HEK293 (cell line): Measurements from ENCODE around the gene AFF1.

ENCODE experiments used
- GLI2 ChIP-seq: fragments of 450-650 bp; formaldehyde crosslinking; IDR thresholded peaks from 2 replicates; pipeline ENCODE4; 2017; ENCODE audit warnings: missing biosample characterization, missing genetic modification characterization, low read depth, borderline replicate concordance
- GLIS1 ChIP-seq: fragments of 450-650 bp; formaldehyde crosslinking; IDR thresholded peaks from 2 replicates; pipeline ENCODE4 v1.5.1; 2016; ENCODE audit warnings: missing biosample characterization, missing genetic modification characterization
- GLIS2 ChIP-seq: fragments of 450-650 bp; formaldehyde crosslinking; IDR thresholded peaks from 2 replicates; pipeline ENCODE4 v1.5.1; 2016; ENCODE audit warnings: missing biosample characterization, missing genetic modification characterization
- KLF10 ChIP-seq: fragments of 450-650 bp; IDR thresholded peaks from 2 replicates; pipeline ENCODE4 v1.5.1; 2018; ENCODE audit warnings: missing biosample characterization, mild to moderate bottlenecking, missing genetic modification characterization
- OVOL3 ChIP-seq: fragments of 450-650 bp; formaldehyde crosslinking; IDR thresholded peaks from 2 replicates; pipeline ENCODE4 v1.5.1; 2016; ENCODE audit warnings: missing biosample characterization, missing genetic modification characterization
- PATZ1 ChIP-seq: fragments of 450-650 bp; formaldehyde crosslinking; IDR thresholded peaks from 2 replicates; pipeline ENCODE4 v1.5.1; 2016; ENCODE audit warnings: missing biosample characterization, missing genetic modification characterization
- PRDM10 ChIP-seq: fragments of 450-650 bp; formaldehyde crosslinking; IDR thresholded peaks from 2 replicates; pipeline ENCODE4 v1.5.1; 2016; ENCODE audit warnings: missing biosample characterization, missing genetic modification characterization
- RBAK ChIP-seq: fragments of 450-650 bp; formaldehyde crosslinking; IDR thresholded peaks from 2 replicates; pipeline ENCODE4 v1.5.1; 2016; ENCODE audit warnings: missing biosample characterization, missing genetic modification characterization
- SP7 ChIP-seq: fragments of 450-650 bp; formaldehyde crosslinking; IDR thresholded peaks from 2 replicates; pipeline ENCODE4 v1.5.1; 2016; ENCODE audit warnings: missing biosample characterization, missing genetic modification characterization
- TSHZ1 ChIP-seq: fragments of 450-650 bp; formaldehyde crosslinking; IDR thresholded peaks from 2 replicates; pipeline ENCODE4 v1.5.1; 2016; ENCODE audit warnings: missing biosample characterization, missing genetic modification characterization, borderline replicate concordance
- ZBTB17 ChIP-seq: fragments of 450-650 bp; formaldehyde crosslinking; IDR thresholded peaks from 2 replicates; pipeline ENCODE4 v1.5.1; 2016; ENCODE audit warnings: missing biosample characterization, missing genetic modification characterization
- ZBTB21 ChIP-seq: fragments of 450-650 bp; formaldehyde crosslinking; IDR thresholded peaks from 2 replicates; pipeline ENCODE4 v1.5.1; 2017; ENCODE audit warnings: missing biosample characterization, missing genetic modification characterization
- ZBTB8A ChIP-seq: fragments of 450-650 bp; formaldehyde crosslinking; IDR thresholded peaks from 2 replicates; pipeline ENCODE4 v1.5.1; 2016; ENCODE audit warnings: missing biosample characterization, missing genetic modification characterization
- ZFHX2 ChIP-seq: fragments of 450-650 bp; formaldehyde crosslinking; conservative IDR thresholded peaks from 2 replicates; pipeline ENCODE4 v1.5.1; 2016; ENCODE audit warnings: missing biosample characterization, missing genetic modification characterization
- ZFP37 ChIP-seq: fragments of 450-650 bp; formaldehyde crosslinking; IDR thresholded peaks from 2 replicates; pipeline ENCODE4 v1.5.1; 2016; ENCODE audit warnings: missing biosample characterization, missing genetic modification characterization
- ZNF175 ChIP-seq: fragments of 450-650 bp; formaldehyde crosslinking; IDR thresholded peaks from 2 replicates; pipeline ENCODE4 v1.5.1; 2016; ENCODE audit warnings: missing biosample characterization, missing genetic modification characterization
- ZNF223 ChIP-seq: fragments of 450-650 bp; formaldehyde crosslinking; IDR thresholded peaks from 2 replicates; pipeline ENCODE4 v1.5.1; 2016; ENCODE audit warnings: missing biosample characterization, missing genetic modification characterization
- ZNF302 ChIP-seq: fragments of 450-650 bp; formaldehyde crosslinking; IDR thresholded peaks from 2 replicates; pipeline ENCODE4 v1.5.1; 2016; ENCODE audit warnings: missing biosample characterization, missing genetic modification characterization, low read depth
- ZNF335 ChIP-seq: fragments of 450-650 bp; formaldehyde crosslinking; conservative IDR thresholded peaks from 2 replicates; pipeline ENCODE4 v1.5.1; 2016; ENCODE audit warnings: missing biosample characterization, missing genetic modification characterization
- ZNF366 ChIP-seq: fragments of 450-650 bp; formaldehyde crosslinking; conservative IDR thresholded peaks from 2 replicates; pipeline ENCODE4 v1.5.1; 2016; ENCODE audit warnings: missing biosample characterization, missing genetic modification characterization
- ZNF48 ChIP-seq: fragments of 450-650 bp; formaldehyde crosslinking; IDR thresholded peaks from 2 replicates; pipeline ENCODE4 v1.5.1; 2016; ENCODE audit warnings: missing biosample characterization, missing genetic modification characterization
- ZNF501 ChIP-seq: fragments of 450-650 bp; formaldehyde crosslinking; IDR thresholded peaks from 2 replicates; pipeline ENCODE4 v1.5.1; 2016; ENCODE audit warnings: missing biosample characterization, missing genetic modification characterization
- ZNF658 ChIP-seq: fragments of 450-650 bp; formaldehyde crosslinking; IDR thresholded peaks from 2 replicates; pipeline ENCODE4; 2016; ENCODE audit warnings: missing biosample characterization, missing genetic modification characterization
- ZNF664 ChIP-seq: fragments of 450-650 bp; formaldehyde crosslinking; IDR thresholded peaks from 2 replicates; pipeline ENCODE4 v1.5.1; 2016; ENCODE audit warnings: missing biosample characterization, missing genetic modification characterization
- ZNF707 ChIP-seq: fragments of 450-650 bp; formaldehyde crosslinking; IDR thresholded peaks from 2 replicates; pipeline ENCODE4 v1.5.1; 2016; ENCODE audit warnings: missing biosample characterization, missing genetic modification characterization
- ZNF777 ChIP-seq: fragments of 450-650 bp; formaldehyde crosslinking; IDR thresholded peaks from 2 replicates; pipeline ENCODE4 v1.5.1; 2017; ENCODE audit warnings: missing biosample characterization, missing genetic modification characterization, borderline replicate concordance
- TF ChIP-seq, protein P1 (sequence below): fragments of 450-650 bp; IDR thresholded peaks from 2 replicates; pipeline ENCODE4 v1.5.1; 2018; ENCODE audit warnings: missing biosample characterization, mild to moderate bottlenecking, missing genetic modification characterization
- TF ChIP-seq, protein P2 (sequence below): fragments of 450-650 bp; formaldehyde crosslinking; IDR thresholded peaks from 2 replicates; pipeline ENCODE4 v1.5.0; 2017; ENCODE audit warnings: missing biosample characterization, missing genetic modification characterization, borderline replicate concordance

AFF1 gene

DNA sequence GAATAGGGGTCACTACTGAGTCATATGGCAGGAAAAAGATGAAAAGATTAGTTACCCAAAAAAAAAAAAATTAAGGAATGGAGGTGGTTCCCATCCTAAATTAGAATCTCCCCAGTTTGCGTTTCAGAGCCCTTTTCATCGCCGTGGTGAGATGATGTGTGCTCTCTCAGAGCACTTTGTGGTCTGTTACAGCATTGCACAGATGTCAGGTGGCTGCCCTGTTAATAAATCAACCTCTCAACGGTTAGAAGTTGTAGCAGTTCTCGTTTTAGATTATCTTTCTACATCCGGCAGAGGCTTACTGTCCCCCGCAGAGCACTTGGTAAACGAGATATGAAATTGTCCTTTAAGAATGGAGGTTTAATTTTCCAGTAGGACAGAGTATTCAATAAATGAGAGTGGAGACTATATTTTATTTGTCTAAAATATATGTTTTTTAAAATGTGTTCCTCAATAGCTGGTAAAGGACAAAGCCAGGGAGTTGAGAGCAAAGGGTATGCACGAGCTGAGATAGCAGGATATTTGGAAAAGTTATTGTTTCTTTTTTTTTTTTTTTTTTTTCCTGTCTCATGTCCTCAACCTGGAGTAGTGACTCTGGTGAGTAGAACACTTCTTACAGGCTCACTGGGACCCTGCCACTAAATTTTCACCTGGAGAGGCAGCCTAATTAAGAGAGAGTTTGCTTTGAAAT lies 26.9 kb downstream of the AFF1 start (continued):
- TF ChIP-seq TSHZ1 (tag by site-specific recombination) (peak; percentile 74; the same call in 1 of the 2 replicates), ZNF777 (tag by site-specific recombination) (no peak), GLIS2 (tag by site-specific recombination) (no peak), ZNF335 (tag by site-specific recombination) (no peak), ZNF664 (tag by site-specific recombination) (no peak), ZNF302 (tag by site-specific recombination) (no peak), ZBTB21 (no peak), PRDM10 (tag by site-specific recombination) (0 out of 2 replicates have a peak, but pooled peaks have one; percentile 16), GLI2 (no peak), GLIS1 (tag by site-specific recombination) (peak; percentile 80), PATZ1 (tag by site-specific recombination) (no peak; the same call in 1 of the 2 replicates), ZBTB17 (tag by site-specific recombination) (peak; percentile 52), OVOL3 (no peak), ZNF707 (tag by site-specific recombination) (no peak), ZNF223 (tag by site-specific recombination) (no peak), ZNF48 (tag by site-specific recombination) (no peak), RBAK (tag by site-specific recombination) (no peak), SP7 (peak; percentile 82), ZNF366 (peak; percentile 76), ZNF501 (tag by site-specific recombination) (peak; percentile 52; the same call in 1 of the 2 replicates), KLF10 (tag by site-specific recombination) (no peak), ZNF658 (tag by site-specific recombination) (no peak), ZFP37 (tag by site-specific recombination) (no peak), ZNF175 (no peak), ZBTB8A (tag by site-specific recombination) (no peak), ZFHX2 (tag by site-specific recombination) (no peak)
- TF ChIP-seq, protein P1, sequence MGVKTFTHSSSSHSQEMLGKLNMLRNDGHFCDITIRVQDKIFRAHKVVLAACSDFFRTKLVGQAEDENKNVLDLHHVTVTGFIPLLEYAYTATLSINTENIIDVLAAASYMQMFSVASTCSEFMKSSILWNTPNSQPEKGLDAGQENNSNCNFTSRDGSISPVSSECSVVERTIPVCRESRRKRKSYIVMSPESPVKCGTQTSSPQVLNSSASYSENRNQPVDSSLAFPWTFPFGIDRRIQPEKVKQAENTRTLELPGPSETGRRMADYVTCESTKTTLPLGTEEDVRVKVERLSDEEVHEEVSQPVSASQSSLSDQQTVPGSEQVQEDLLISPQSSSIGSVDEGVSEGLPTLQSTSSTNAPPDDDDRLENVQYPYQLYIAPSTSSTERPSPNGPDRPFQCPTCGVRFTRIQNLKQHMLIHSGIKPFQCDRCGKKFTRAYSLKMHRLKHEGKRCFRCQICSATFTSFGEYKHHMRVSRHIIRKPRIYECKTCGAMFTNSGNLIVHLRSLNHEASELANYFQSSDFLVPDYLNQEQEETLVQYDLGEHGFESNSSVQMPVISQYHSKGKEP: peak; percentile 55; the same call in 1 of the 2 replicates
- TF ChIP-seq, protein P2, sequence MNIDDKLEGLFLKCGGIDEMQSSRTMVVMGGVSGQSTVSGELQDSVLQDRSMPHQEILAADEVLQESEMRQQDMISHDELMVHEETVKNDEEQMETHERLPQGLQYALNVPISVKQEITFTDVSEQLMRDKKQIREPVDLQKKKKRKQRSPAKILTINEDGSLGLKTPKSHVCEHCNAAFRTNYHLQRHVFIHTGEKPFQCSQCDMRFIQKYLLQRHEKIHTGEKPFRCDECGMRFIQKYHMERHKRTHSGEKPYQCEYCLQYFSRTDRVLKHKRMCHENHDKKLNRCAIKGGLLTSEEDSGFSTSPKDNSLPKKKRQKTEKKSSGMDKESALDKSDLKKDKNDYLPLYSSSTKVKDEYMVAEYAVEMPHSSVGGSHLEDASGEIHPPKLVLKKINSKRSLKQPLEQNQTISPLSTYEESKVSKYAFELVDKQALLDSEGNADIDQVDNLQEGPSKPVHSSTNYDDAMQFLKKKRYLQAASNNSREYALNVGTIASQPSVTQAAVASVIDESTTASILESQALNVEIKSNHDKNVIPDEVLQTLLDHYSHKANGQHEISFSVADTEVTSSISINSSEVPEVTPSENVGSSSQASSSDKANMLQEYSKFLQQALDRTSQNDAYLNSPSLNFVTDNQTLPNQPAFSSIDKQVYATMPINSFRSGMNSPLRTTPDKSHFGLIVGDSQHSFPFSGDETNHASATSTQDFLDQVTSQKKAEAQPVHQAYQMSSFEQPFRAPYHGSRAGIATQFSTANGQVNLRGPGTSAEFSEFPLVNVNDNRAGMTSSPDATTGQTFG: no peak
